Measurements from ENCODE around the gene TEX22. TPM values are rescaled to one million over a fixed set of nuclear protein-coding genes. Genes with fewer than 3 reads are reported as not detected.

Gene TEX22
- total RNA-seq, 3 donors from 2014 or later: 0.84 to 2.0 (median 0.95) TPM

- H3K4me3 ChIP-seq: no peak overlapping the region
- no peaks in the 10 kb centered on the region for H3K4me1 ChIP-seq (ENCODE audit: low read depth)
- no peak for TF ChIP-seq CTCF (IDR thresholded peaks at IDR 0.05)
- H3K36me3 ChIP-seq (ENCODE audit: low read depth): no peaks in the 10 kb centered on the region
- intact Hi-C loops (cut with DNase I, micrococcal nuclease): no loop called here
- no peak for ATAC-seq
- no peaks in the 10 kb centered on the region for H3K9me3 ChIP-seq
- peak in 2 of 3 donors; percentile 19 to 37 for DNase-seq
Observed at GRCh38 chr14:105390849-105391500, 7.4 kb upstream of the TEX22 start.

GRCh38 chr14:105391541-105391940 lies 6.8 kb upstream of the TEX22 start:
- Histone ChIP-seq H3K9me3 (no peaks in the 10 kb centered on the region), H3K36me3 (ENCODE audit: low read depth) (no peaks in the 10 kb centered on the region), H3K4me3 (no peak overlapping the region), H3K4me1 (ENCODE audit: low read depth) (no peaks in the 10 kb centered on the region)
- ATAC-seq: no peak
- intact Hi-C loops (cut with DNase I, micrococcal nuclease): no loop called here
- TF ChIP-seq CTCF (IDR thresholded peaks at IDR 0.05): no peak
- DNase-seq: peak in 2 of 3 donors; percentile 21 to 32

GRCh38 chr14:105392131-105393090 lies 5.9 kb upstream of the TEX22 start:
- intact Hi-C loops (cut with DNase I, micrococcal nuclease): no loop called here
- no peak for TF ChIP-seq CTCF (IDR thresholded peaks at IDR 0.05)
- DNase-seq (peak in 2 of 3 donors; percentile 19 to 41), ATAC-seq (no peak)
- Histone ChIP-seq H3K4me3 (no peak overlapping the region), H3K36me3 (ENCODE audit: low read depth) (no peaks in the 10 kb centered on the region), H3K4me1 (ENCODE audit: low read depth) (no peaks in the 10 kb centered on the region), H3K9me3 (no peaks in the 10 kb centered on the region)

- Histone ChIP-seq H3K36me3 (ENCODE audit: low read depth) (no peaks in the 10 kb centered on the region), H3K4me3 (no peak overlapping the region), H3K9me3 (no peaks in the 10 kb centered on the region), H3K4me1 (ENCODE audit: low read depth) (no peaks in the 10 kb centered on the region)
- DNase-seq (peak in 1 of 3 donors; percentile 46), ATAC-seq (no peak)
- intact Hi-C loops (cut with DNase I, micrococcal nuclease): no loop called here
- TF ChIP-seq CTCF (IDR thresholded peaks at IDR 0.05): no peak
Observed at GRCh38 chr14:105393151-105393550, 5.2 kb upstream of the TEX22 start.

GRCh38 chr14:105394714-105395537 lies 3.4 kb upstream of the TEX22 start:
- intact Hi-C loops (cut with DNase I, micrococcal nuclease): no loop called here
- ATAC-seq (no peak), DNase-seq (peak in 2 of 3 donors; percentile 20 to 47)
- H3K36me3 ChIP-seq (ENCODE audit: low read depth): no peaks in the 10 kb centered on the region
- no peak for TF ChIP-seq CTCF (IDR thresholded peaks at IDR 0.05)
- no peaks in the 10 kb centered on the region for H3K9me3 ChIP-seq
- H3K4me3 ChIP-seq: no peak overlapping the region
- H3K4me1 ChIP-seq (ENCODE audit: low read depth): peaks cover 10% of the 10 kb centered on the region

All from mucosa of descending colon (tissue), 3 donors.